Activated gamma-delta T cell treated with anti-CD3 and anti-CD28 coated beads, Interleukin-2, amount 50 U/mL, for 16 hours (primary cell): ENCODE measurements around the gene IL4I1.

Experiments used
- DNase-seq: peaks from one replicate; pipeline ENCODE4 v3.0.0-alpha.2; 2020; ENCODE audit warnings: low read depth

IL4I1 gene

GRCh38 chr19:49924004-49924880 lies 27.6 kb upstream of the IL4I1 start:
- no peak for DNase-seq

GRCh38 chr19:49923055-49924003 lies 26.6 kb upstream of the IL4I1 start:
- no peak for DNase-seq

GRCh38 chr19:49921871-49922795 lies 25.4 kb upstream of the IL4I1 start:
- DNase-seq, result no peak

GRCh38 chr19:49920624-49921363 lies 24.1 kb upstream of the IL4I1 start:
- DNase-seq, result no peak

GRCh38 chr19:49918089-49918488 lies 21.4 kb upstream of the IL4I1 start:
- no peak for DNase-seq

- no peak for DNase-seq
Observed at GRCh38 chr19:49916839-49917733, 20.4 kb upstream of the IL4I1 start.

GRCh38 chr19:49915271-49915670 lies 18.6 kb upstream of the IL4I1 start:
- no peak for DNase-seq

- no peak for DNase-seq
Observed at GRCh38 chr19:49913720-49914119, 17.0 kb upstream of the IL4I1 start.

- no peak for DNase-seq
Observed at GRCh38 chr19:49912965-49913685, 16.4 kb upstream of the IL4I1 start.

- DNase-seq, result no peak
Observed at GRCh38 chr19:49911381-49912145, 14.9 kb upstream of the IL4I1 start.

GRCh38 chr19:49910179-49910578 lies 13.5 kb upstream of the IL4I1 start:
- DNase-seq, result no peak

- DNase-seq, result no peak
Observed at GRCh38 chr19:49908480-49909420, 12.1 kb upstream of the IL4I1 start.

- no peak for DNase-seq
Observed at GRCh38 chr19:49907745-49908446, 11.2 kb upstream of the IL4I1 start.

GRCh38 chr19:49906879-49907564 lies 10.3 kb upstream of the IL4I1 start:
- DNase-seq, result no peak

GRCh38 chr19:49904136-49904535 lies 7.4 kb upstream of the IL4I1 start:
- DNase-seq, result no peak
